Naive thymus-derived CD4-positive, alpha-beta T cell (primary cell): ENCODE data around the gene DNMT3A. TPM values are rescaled to one million over a fixed set of nuclear protein-coding genes. Genes with fewer than 3 reads are reported as not detected.

ENCODE experiments used
- ATAC-seq: fragments of 150-1000 bp; cut with Tn5 transposase; 2 replicates; pipeline ENCODE4 v1.10.0; 2021; ENCODE audit warnings: mild to moderate bottlenecking, moderate library complexity
- CTCF ChIA-PET: fragments of 350-600 bp; sonication (Branson Sonifier 250); formaldehyde crosslinking; loops from one replicate; lab custom pipeline; 2021; ENCODE audit warnings: antibody characterized with exemption; lab: Charles Lee
- POLR2A ChIA-PET: fragments of 350-600 bp; sonication (Branson Sonifier 250); formaldehyde crosslinking; loops from one replicate; lab custom pipeline; 2021; ENCODE audit warnings: antibody characterized with exemption, inconsistent platforms; lab: Charles Lee
- DNase-seq, 9 donors: peaks; one replicate each; pipeline versions ENCODE4 v3.0.0 to v3.0.0-alpha.2; 2020 to 2022; ENCODE audit warnings: mixed read lengths in 1 of 9
- H3K27ac ChIP-seq: one replicate; pipeline ENCODE4 v1.7.0; 2013; ENCODE audit warnings: mild to moderate bottlenecking, low read depth, low read length, moderate library complexity
- H3K27me3 ChIP-seq, 2 donors: one replicate each; pipeline ENCODE4 v1.7.0; 2013; ENCODE audit warnings: low read length in 2 of 2, mild to moderate bottlenecking in 2 of 2, moderate library complexity in 2 of 2; ENCODE audit not compliant: control insufficient read depth in 2 of 2, insufficient read depth in 2 of 2
- H3K36me3 ChIP-seq, 3 experiments: 1 replicate in 2 of 3; 2 replicates in 1 of 3; pipeline ENCODE4 v1.7.0; 2013; ENCODE audit warnings: low read length in 3 of 3, mild to moderate bottlenecking in 3 of 3, moderate library complexity in 1 of 3; ENCODE audit not compliant: insufficient read depth in 3 of 3, control insufficient read depth in 2 of 3
- H3K4me1 ChIP-seq, 2 donors: one replicate each; pipeline ENCODE4 v1.7.0; 2013; ENCODE audit warnings: low read length in 2 of 2, mild to moderate bottlenecking in 2 of 2, moderate library complexity in 1 of 2; ENCODE audit not compliant: control insufficient read depth in 2 of 2, insufficient read depth in 2 of 2
- H3K4me3 ChIP-seq: 2 replicates; pipeline ENCODE4 v1.7.0; 2013; ENCODE audit warnings: mild to moderate bottlenecking, low read length
- H3K9me3 ChIP-seq, 3 experiments: 1 replicate in 2 of 3; 2 replicates in 1 of 3; pipeline ENCODE4 v1.7.0; 2013; ENCODE audit warnings: low read length in 3 of 3; ENCODE audit not compliant: control insufficient read depth in 2 of 3
- H3K27ac Mint-ChIP-seq, 9 donors: one replicate each; pipeline ENCODE4 v1.8.0; 2020 to 2022; ENCODE audit warnings: mixed read lengths in 9 of 9, mild to moderate bottlenecking in 8 of 9, moderate library complexity in 5 of 9, inconsistent platforms in 2 of 9
- H3K27me3 Mint-ChIP-seq, 5 donors: one replicate each; pipeline ENCODE4 v1.8.0; 2021 to 2022; ENCODE audit warnings: mixed read lengths in 5 of 5, mild to moderate bottlenecking in 1 of 5
- H3K36me3 Mint-ChIP-seq, 5 donors: one replicate each; pipeline ENCODE4 v1.8.0; 2020 to 2022; ENCODE audit warnings: mixed read lengths in 5 of 5, mild to moderate bottlenecking in 3 of 5, inconsistent platforms in 1 of 5
- H3K4me1 Mint-ChIP-seq, 7 donors: one replicate each; pipeline ENCODE4 v1.8.0; 2020 to 2022; ENCODE audit warnings: mixed read lengths in 7 of 7, mild to moderate bottlenecking in 3 of 7, inconsistent platforms in 1 of 7
- H3K4me3 Mint-ChIP-seq, 10 donors: one replicate each; pipeline ENCODE4 v1.8.0; 2020 to 2022; ENCODE audit warnings: mild to moderate bottlenecking in 10 of 10, mixed read lengths in 10 of 10, moderate library complexity in 6 of 10, inconsistent platforms in 2 of 10
- H3K9me3 Mint-ChIP-seq, 11 donors: one replicate each; pipeline ENCODE4 v1.8.0; 2020 to 2022; ENCODE audit warnings: mixed read lengths in 11 of 11, mild to moderate bottlenecking in 4 of 11, inconsistent platforms in 1 of 11, moderate library complexity in 1 of 11
- intact Hi-C, 2 donors: fragments of 100-400 bp; cut with micrococcal nuclease; formaldehyde crosslinking; loops; one replicate each; pipeline ENCODE4 v1.15.1; 2023
- polyA plus RNA-seq, 2 donors: library from polyadenylated mRNA; unstranded; fragments of 300-500 nt; fragmentation: Illumina TruSeq; gene quantifications; one replicate each; pipeline ENCODE4 v1.2.3, GENCODE V29; 2021
- total RNA-seq, 6 experiments: library from RNA in 5 of 6; stranded (reverse) in 5 of 6; gene quantifications; 1 replicate in 5 of 6; 2 replicates in 1 of 6; pipeline ENCODE4 v1.2.3 and lab custom pipeline; 2021 to 2026

The DNMT3A gene
- total and polyA plus RNA-seq, 7 experiments from 2014 or later, result 19.4 to 117 (median 80.7) TPM

DNA sequence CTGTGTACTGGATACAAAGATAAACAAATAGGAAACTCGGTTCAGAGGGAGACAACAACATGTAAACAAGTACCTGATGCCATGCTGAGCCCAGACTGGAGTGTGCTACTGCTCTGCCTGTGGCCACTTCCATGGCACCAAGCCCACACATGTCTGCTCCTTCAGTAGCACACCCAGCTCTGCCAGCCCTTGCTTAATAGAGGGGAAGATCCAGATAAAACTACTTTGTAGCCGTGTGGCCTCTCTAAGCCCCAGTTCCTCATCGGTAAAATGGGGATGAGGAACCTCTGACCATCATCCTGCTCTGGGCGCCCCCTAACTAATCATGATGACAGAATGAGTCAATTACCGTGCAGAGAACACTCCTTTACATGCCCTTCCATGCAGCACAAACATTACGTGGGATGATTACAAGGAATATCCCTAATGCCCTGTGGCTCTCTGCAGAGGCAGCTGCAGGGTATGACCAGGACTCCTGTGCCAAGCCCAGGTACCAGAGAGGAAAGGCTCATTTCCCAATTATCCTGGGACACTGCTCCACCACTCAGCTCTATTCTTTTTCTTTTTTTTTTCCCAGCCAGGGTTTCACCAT is 34.9 kb downstream of the DNMT3A start:
- POLR2A ChIA-PET, result interaction anchor here (0.7 to 1.3 kb wide), 6 partner anchors 8 to 60 kb away, joined by 3 to 4 read pairs (median 3); no protein-coding TSS in a partner anchor
- peaks cover 0 to 29% (median 4%) of the 10 kb centered on the region in 5 donors for H3K36me3 Mint-ChIP-seq

DNA sequence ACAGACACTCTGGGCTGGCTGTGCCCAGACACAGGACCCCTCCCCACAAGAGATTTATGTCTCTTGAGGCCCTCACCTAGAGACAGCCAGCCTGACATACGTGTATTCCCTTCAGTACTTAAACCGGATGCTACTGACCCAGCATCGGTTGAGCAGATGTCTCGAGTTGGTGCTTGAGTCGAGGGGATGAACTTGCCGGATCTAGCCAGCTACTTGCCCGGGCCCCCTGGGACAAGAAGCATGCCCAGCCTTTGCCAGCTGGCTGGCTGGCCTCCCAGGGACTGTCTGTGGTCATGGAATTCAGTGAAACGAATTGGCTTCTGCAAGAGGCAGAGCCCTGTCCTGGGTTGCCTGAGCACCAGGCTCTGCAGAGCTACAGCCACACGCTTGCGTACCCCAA is 36.0 kb downstream of the DNMT3A start:
- peaks cover 20 to 44% of the 10 kb centered on the region in 2 donors for H3K4me1 ChIP-seq
- H3K4me1 Mint-ChIP-seq, result peaks cover 47 to 88% (median 72%) of the 10 kb centered on the region in 7 donors
- no peaks in the 10 kb centered on the region for H3K9me3 ChIP-seq
- H3K9me3 Mint-ChIP-seq, result no peaks in the 10 kb centered on the region
- peak overlapping the region in 6 of 10 donors; percentile 7 to 59 (median 36) for H3K4me3 Mint-ChIP-seq
- no peak overlapping the region for H3K4me3 ChIP-seq
- ATAC-seq (no peak), DNase-seq (no peak)
- H3K27me3 ChIP-seq, result no peaks in the 10 kb centered on the region
- H3K27ac Mint-ChIP-seq, result peak overlapping the region in 8 of 9 donors; percentile 77 to 92 (median 84)
- no peaks in the 10 kb centered on the region for H3K27me3 Mint-ChIP-seq
- peak overlapping the region; percentile 56 for H3K27ac ChIP-seq
- ChIA-PET CTCF (interaction anchor here (1.6 to 2.9 kb wide), 3 partner anchors 9 to 32 kb away, joined by 5 to 11 read pairs (median 6); no protein-coding TSS in a partner anchor), POLR2A (interaction anchor here (0.7 to 3.3 kb wide), 6 partner anchors 8 to 43 kb away, joined by 3 to 19 read pairs (median 4); no protein-coding TSS in a partner anchor)
- peaks cover 0 to 59% (median 17%) of the 10 kb centered on the region in 3 experiments for H3K36me3 ChIP-seq
- intact Hi-C loops, result no loop called here
- H3K36me3 Mint-ChIP-seq, result peaks cover 0 to 31% (median 5%) of the 10 kb centered on the region in 5 donors

More for the DNA sequence above, 34.9 kb downstream of the DNMT3A start:
- Mint-ChIP-seq H3K4me3 (peak overlapping the region in 3 of 10 donors; percentile 21 to 59 (median 32)), H3K27ac (peak overlapping the region in 8 of 9 donors; percentile 22 to 92 (median 84)), H3K9me3 (no peaks in the 10 kb centered on the region), H3K27me3 (no peaks in the 10 kb centered on the region), H3K4me1 (peaks cover 45 to 89% (median 73%) of the 10 kb centered on the region in 7 donors)
- Histone ChIP-seq H3K27ac (peak overlapping the region; percentile 10), H3K9me3 (no peaks in the 10 kb centered on the region), H3K4me3 (no peak overlapping the region), H3K4me1 (peaks cover 10 to 42% of the 10 kb centered on the region in 2 donors), H3K36me3 (peaks cover 0 to 63% (median 16%) of the 10 kb centered on the region in 3 experiments), H3K27me3 (no peaks in the 10 kb centered on the region)
- CTCF ChIA-PET, result interaction anchor here (0.7 to 3.3 kb wide), 4 partner anchors 12 to 110 kb away, joined by 3 to 12 read pairs (median 7); no protein-coding TSS in a partner anchor
- ATAC-seq (peak; percentile 46), DNase-seq (no peak)
- intact Hi-C loops, result no loop called here

DNA sequence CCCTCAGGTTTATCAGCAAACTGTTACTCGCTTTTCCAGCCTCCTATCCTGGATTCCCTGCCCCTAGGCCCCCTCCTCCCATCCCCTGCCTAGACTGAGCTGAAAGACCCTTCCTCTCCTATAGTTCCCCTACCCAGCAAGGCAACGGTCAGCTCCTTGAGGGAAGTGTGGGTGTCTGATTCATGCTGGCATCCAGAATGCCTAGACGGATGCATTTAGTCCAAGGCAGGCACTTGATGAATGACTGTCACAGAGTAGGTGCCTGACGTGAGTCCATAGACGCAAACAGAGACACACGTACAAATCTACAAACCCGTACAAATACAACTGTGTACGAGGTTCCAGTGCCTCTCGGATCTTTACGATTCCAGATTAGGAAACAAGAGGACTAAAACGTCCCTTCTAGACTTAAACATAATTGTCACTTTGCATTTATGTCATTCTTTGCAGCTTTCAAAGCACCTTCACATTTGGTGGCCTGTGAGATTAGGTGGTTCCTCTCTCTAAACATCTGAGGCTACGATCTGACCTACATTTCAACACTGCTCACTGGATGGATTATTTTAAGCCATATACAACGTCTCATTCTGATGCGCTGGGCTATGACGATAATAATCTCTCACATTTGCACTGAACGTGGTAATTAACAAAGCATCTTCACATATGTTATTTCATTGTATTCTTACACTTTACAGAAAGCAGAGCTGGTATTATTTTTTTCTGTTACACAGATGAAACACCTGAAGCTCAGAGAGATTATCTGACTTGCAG is 36.7 kb downstream of the DNMT3A start:
- DNase-seq (peak in 3 of 9 donors; percentile 14 to 38 (median 34)), ATAC-seq (peak; percentile 58)
- Mint-ChIP-seq H3K36me3 (peaks cover 0 to 33% (median 5%) of the 10 kb centered on the region in 5 donors), H3K27me3 (no peaks in the 10 kb centered on the region), H3K4me1 (peaks cover 41 to 82% (median 67%) of the 10 kb centered on the region in 7 donors), H3K4me3 (peak overlapping the region in 7 of 10 donors; percentile 7 to 59 (median 32)), H3K27ac (peak overlapping the region in 8 of 9 donors; percentile 77 to 92 (median 84)), H3K9me3 (no peaks in the 10 kb centered on the region)
- Histone ChIP-seq H3K27me3 (no peaks in the 10 kb centered on the region), H3K4me3 (no peak overlapping the region), H3K27ac (peak overlapping the region; percentile 56), H3K9me3 (no peaks in the 10 kb centered on the region), H3K36me3 (peaks cover 0 to 62% (median 17%) of the 10 kb centered on the region in 3 experiments), H3K4me1 (peaks cover 20 to 44% of the 10 kb centered on the region in 2 donors)
- CTCF ChIA-PET, result interaction anchor here (1.1 to 2.9 kb wide), 5 partner anchors 10 to 72 kb away, joined by 3 to 11 read pairs (median 5); no protein-coding TSS in a partner anchor
- intact Hi-C loops, result loop anchor here in 1 of 2 donors (5.0 kb wide), 1 partner anchor 32 kb away; no protein-coding TSS in a partner anchor
- POLR2A ChIA-PET, result interaction anchor here (0.7 to 3.3 kb wide), 6 partner anchors 9 to 44 kb away, joined by 3 to 19 read pairs (median 4); no protein-coding TSS in a partner anchor

DNA sequence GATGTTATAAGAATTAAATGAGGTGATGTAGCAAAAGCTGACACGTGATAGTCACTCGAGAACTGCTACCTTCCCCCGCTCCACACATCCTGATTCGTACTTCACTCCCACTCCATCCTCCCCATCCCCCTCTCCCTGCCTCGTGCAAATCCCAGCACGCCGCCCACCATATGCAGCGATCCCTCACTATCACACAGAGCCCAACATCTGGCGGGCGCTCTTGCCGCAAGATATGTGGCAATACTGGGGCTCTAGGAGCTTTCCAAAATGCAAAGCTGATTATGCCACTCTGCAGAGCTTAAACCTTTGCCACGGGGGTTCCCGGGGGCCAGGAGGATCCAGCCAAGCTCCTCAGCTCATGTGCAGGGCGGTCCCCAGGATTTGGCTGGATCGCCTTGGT is 37.4 kb downstream of the DNMT3A start:
- H3K9me3 Mint-ChIP-seq, result no peaks in the 10 kb centered on the region
- POLR2A ChIA-PET, result interaction anchor here (0.7 to 3.3 kb wide), 4 partner anchors 10 to 32 kb away, joined by 3 to 19 read pairs (median 4); no protein-coding TSS in a partner anchor
- Histone ChIP-seq H3K9me3 (no peaks in the 10 kb centered on the region), H3K36me3 (peaks cover 0 to 66% (median 17%) of the 10 kb centered on the region in 3 experiments), H3K4me1 (peaks cover 20 to 40% of the 10 kb centered on the region in 2 donors), H3K4me3 (no peak overlapping the region), H3K27ac (peak overlapping the region; percentile 56), H3K27me3 (no peaks in the 10 kb centered on the region)
- H3K36me3 Mint-ChIP-seq, result peaks cover 0 to 35% (median 5%) of the 10 kb centered on the region in 5 donors
- CTCF ChIA-PET, result interaction anchor here (1.1 to 1.8 kb wide), 4 partner anchors 11 to 72 kb away, joined by 3 to 6 read pairs (median 4); no protein-coding TSS in a partner anchor
- ATAC-seq (no peak), DNase-seq (no peak)
- intact Hi-C loops, result loop anchor here in 1 of 2 donors (5.0 kb wide), 1 partner anchor 33 kb away; no protein-coding TSS in a partner anchor
- H3K4me1 Mint-ChIP-seq, result peaks cover 36 to 76% (median 60%) of the 10 kb centered on the region in 7 donors
- peak overlapping the region in 3 of 10 donors; percentile 1 to 40 (median 7) for H3K4me3 Mint-ChIP-seq
- no peaks in the 10 kb centered on the region for H3K27me3 Mint-ChIP-seq
- H3K27ac Mint-ChIP-seq, result peak overlapping the region in 8 of 9 donors; percentile 77 to 92 (median 84)

DNA sequence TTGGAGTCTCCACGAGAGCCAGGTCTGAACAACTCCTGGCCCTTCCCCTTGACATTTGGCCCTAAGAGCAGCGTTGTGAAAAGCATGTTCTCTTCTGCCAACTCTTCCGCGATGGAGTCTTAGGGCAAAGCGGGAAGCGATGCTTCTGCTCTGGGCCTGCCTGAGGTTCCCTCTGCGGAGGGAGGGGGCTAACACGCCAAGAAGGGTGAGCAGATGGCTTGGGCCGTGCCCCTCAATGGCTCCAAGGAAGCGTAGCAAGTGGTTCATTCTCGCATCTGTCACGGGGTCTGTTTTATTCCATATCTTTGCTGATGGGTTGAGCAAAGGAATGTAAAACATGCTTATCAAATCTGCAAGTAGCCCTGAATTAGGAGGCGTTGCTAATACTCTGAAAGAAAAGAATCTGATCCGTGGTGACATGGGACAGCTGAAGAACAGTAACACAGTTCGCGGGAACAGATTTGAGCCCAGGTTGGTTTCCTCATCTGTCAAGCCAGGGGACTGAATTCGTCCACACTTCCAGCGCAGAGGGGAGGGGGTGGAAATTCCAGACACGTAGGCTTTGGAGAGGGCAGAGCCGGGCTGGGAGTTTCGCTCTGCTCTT is 38.0 kb downstream of the DNMT3A start:
- Mint-ChIP-seq H3K9me3 (no peaks in the 10 kb centered on the region), H3K4me1 (peaks cover 34 to 70% (median 55%) of the 10 kb centered on the region in 7 donors), H3K4me3 (no peak overlapping the region), H3K27ac (peak overlapping the region in 6 of 9 donors; percentile 22 to 89 (median 66)), H3K27me3 (no peaks in the 10 kb centered on the region), H3K36me3 (peaks cover 0 to 31% (median 5%) of the 10 kb centered on the region in 5 donors)
- no peaks in the 10 kb centered on the region for H3K9me3 ChIP-seq
- ATAC-seq (no peak), DNase-seq (no peak)
- ChIA-PET POLR2A (interaction anchor here (0.8 to 3.3 kb wide), 4 partner anchors 9 to 32 kb away, joined by 3 to 19 read pairs (median 4); no protein-coding TSS in a partner anchor), CTCF (interaction anchor here (1.1 to 1.8 kb wide), 3 partner anchors 12 to 73 kb away, joined by 3 to 6 read pairs (median 3); no protein-coding TSS in a partner anchor)
- peaks cover 20 to 35% of the 10 kb centered on the region in 2 donors for H3K4me1 ChIP-seq
- intact Hi-C loops, result loop anchor here in 1 of 2 donors (5.0 kb wide), 1 partner anchor 34 kb away; no protein-coding TSS in a partner anchor
- no peak overlapping the region for H3K4me3 ChIP-seq
- H3K27ac ChIP-seq, result no peak overlapping the region
- H3K27me3 ChIP-seq, result no peaks in the 10 kb centered on the region
- H3K36me3 ChIP-seq, result peaks cover 0 to 68% (median 15%) of the 10 kb centered on the region in 3 experiments
